Measurements from ENCODE around the gene HOXA13. TPM values are rescaled to one million over a fixed set of nuclear protein-coding genes. Genes with fewer than 3 reads are reported as not detected.

HOXA13 gene
- polyA plus RNA-seq, 4 donors = 0.01 TPM; not detected in 3

- no peaks in the 10 kb centered on the region for H3K36me3 ChIP-seq (ENCODE audit: control insufficient read depth in 3 of 3, insufficient read depth in 2 of 3, low read depth in 1 of 3, low read length in 3 of 3)
- DNase-seq (peak in 1 of 2 donors; percentile 49), FAIRE-seq (no peak)
- peaks cover 9 to 96% (median 80%) of the 10 kb centered on the region in 3 donors for H3K27me3 ChIP-seq (ENCODE audit: control insufficient read depth in 3 of 3, insufficient read depth in 3 of 3, low read length in 3 of 3)
- H3K27ac ChIP-seq (ENCODE audit: low read depth in 1 of 3, low read length in 2 of 3) = peak overlapping the region in 1 of 3 donors; percentile 22
- peaks cover 2 to 18% (median 4%) of the 10 kb centered on the region in 3 donors for H3K4me1 ChIP-seq (ENCODE audit: control insufficient read depth in 3 of 3, insufficient read depth in 2 of 3, low read depth in 1 of 3, low read length in 2 of 3)
- peaks cover 0 to 11% of the 10 kb centered on the region in 2 donors for H3K9me3 ChIP-seq (ENCODE audit: control insufficient read depth in 2 of 2, insufficient read depth in 1 of 2, low read depth in 1 of 2, low read length in 1 of 2)
- H3K4me3 ChIP-seq (ENCODE audit: low read depth in 1 of 3, low read length in 3 of 3) = peak overlapping the region; percentile 50 to 70 (median 54)
- WGBS, 3 donors = 2 to 5% (median 4%) methylated on average over 30 of the region's 30 CpGs
These were observed 16.1 kb downstream of the HOXA13 start for GRCh38 chr7:27183682-27184336.

DNA sequence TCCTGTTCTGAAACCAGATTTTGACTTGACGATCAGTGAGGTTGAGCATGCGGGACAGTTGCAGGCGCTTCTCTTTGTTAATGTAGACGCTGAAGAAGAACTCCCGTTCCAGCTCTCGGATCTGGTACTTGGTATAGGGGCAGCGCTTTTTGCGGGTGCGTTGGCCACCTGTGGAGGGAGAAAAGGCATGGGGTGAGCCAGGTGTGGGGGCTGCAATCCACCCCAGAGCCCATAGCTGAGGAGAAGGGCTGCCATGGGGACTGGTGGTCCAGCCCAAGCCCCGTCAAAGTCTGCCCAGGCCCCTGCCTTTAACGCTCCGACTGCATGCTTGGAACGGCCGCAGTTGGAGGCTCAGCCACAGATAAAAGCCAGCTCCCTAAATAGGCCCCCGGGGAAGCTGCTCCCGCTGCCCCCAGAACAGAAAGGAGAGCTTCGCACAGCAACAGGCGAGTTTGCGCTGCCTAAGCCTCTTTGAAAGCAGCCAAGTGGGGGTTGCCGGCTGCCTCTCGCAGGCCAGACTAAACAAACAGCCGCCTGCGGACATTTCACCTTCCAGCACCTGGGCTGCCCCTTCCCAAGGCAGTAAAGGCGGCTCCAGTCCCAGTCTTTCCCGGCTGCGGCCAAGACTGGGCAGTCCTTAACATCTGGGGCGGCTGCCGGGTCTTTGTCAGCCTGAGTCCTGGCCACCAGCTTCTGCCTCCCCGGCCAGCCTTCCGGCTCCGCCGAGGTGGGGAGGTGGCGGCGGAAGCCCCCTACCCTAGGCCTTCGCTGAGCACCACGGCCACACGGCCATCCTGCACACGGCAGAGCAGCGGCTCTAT is 16.8 kb downstream of the HOXA13 start:
- DNase-seq = no peak
- no peak for FAIRE-seq
- peaks cover 0 to 11% of the 10 kb centered on the region in 2 donors for H3K9me3 ChIP-seq (ENCODE audit: control insufficient read depth in 2 of 2, insufficient read depth in 1 of 2, low read depth in 1 of 2, low read length in 1 of 2)
- H3K4me3 ChIP-seq (ENCODE audit: low read depth in 1 of 3, low read length in 3 of 3) = peak overlapping the region in 2 of 3 donors; percentile 54 to 70
- H3K27me3 ChIP-seq (ENCODE audit: control insufficient read depth in 3 of 3, insufficient read depth in 3 of 3, low read length in 3 of 3) = peaks cover 9 to 96% (median 77%) of the 10 kb centered on the region in 3 donors
- H3K36me3 ChIP-seq (ENCODE audit: control insufficient read depth in 3 of 3, insufficient read depth in 2 of 3, low read depth in 1 of 3, low read length in 3 of 3) = no peaks in the 10 kb centered on the region
- 10 to 12% (median 11%) methylated on average over 38 to 39 of the region's 39 CpGs for WGBS, 3 donors
- H3K27ac ChIP-seq (ENCODE audit: low read depth in 1 of 3, low read length in 2 of 3) = no peak overlapping the region
- H3K4me1 ChIP-seq (ENCODE audit: control insufficient read depth in 3 of 3, insufficient read depth in 2 of 3, low read depth in 1 of 3, low read length in 2 of 3) = peaks cover 2 to 14% (median 4%) of the 10 kb centered on the region in 3 donors

- Histone ChIP-seq H3K36me3 (ENCODE audit: control insufficient read depth in 3 of 3, insufficient read depth in 2 of 3, low read depth in 1 of 3, low read length in 3 of 3) (no peaks in the 10 kb centered on the region), H3K4me3 (ENCODE audit: low read depth in 1 of 3, low read length in 3 of 3) (peak overlapping the region in 1 of 3 donors; percentile 54), H3K9me3 (ENCODE audit: control insufficient read depth in 2 of 2, insufficient read depth in 1 of 2, low read depth in 1 of 2, low read length in 1 of 2) (peaks cover 0 to 11% of the 10 kb centered on the region in 2 donors), H3K27ac (ENCODE audit: low read depth in 1 of 3, low read length in 2 of 3) (no peak overlapping the region), H3K27me3 (ENCODE audit: control insufficient read depth in 3 of 3, insufficient read depth in 3 of 3, low read length in 3 of 3) (peaks cover 9 to 96% (median 76%) of the 10 kb centered on the region in 3 donors), H3K4me1 (ENCODE audit: control insufficient read depth in 3 of 3, insufficient read depth in 2 of 3, low read depth in 1 of 3, low read length in 2 of 3) (peaks cover 2 to 12% (median 4%) of the 10 kb centered on the region in 3 donors)
- 24 to 45% (median 24%) methylated on average over 4 of the region's 4 CpGs for WGBS, 3 donors
- no peak for FAIRE-seq
- no peak for DNase-seq
These were observed 17.5 kb downstream of the HOXA13 start for GRCh38 chr7:27182285-27182841.

- FAIRE-seq (no peak), DNase-seq (no peak)
- 32 to 46% (median 39%) methylated on average over 4 of the region's 4 CpGs for WGBS, 3 donors
- Histone ChIP-seq H3K4me1 (ENCODE audit: control insufficient read depth in 3 of 3, insufficient read depth in 2 of 3, low read depth in 1 of 3, low read length in 2 of 3) (peaks cover 2 to 12% (median 4%) of the 10 kb centered on the region in 3 donors), H3K4me3 (ENCODE audit: low read depth in 1 of 3, low read length in 3 of 3) (no peak overlapping the region), H3K27me3 (ENCODE audit: control insufficient read depth in 3 of 3, insufficient read depth in 3 of 3, low read length in 3 of 3) (peaks cover 9 to 97% (median 77%) of the 10 kb centered on the region in 3 donors), H3K9me3 (ENCODE audit: control insufficient read depth in 2 of 2, insufficient read depth in 1 of 2, low read depth in 1 of 2, low read length in 1 of 2) (peaks cover 0 to 11% of the 10 kb centered on the region in 2 donors), H3K36me3 (ENCODE audit: control insufficient read depth in 3 of 3, insufficient read depth in 2 of 3, low read depth in 1 of 3, low read length in 3 of 3) (no peaks in the 10 kb centered on the region), H3K27ac (ENCODE audit: low read depth in 1 of 3, low read length in 2 of 3) (peak overlapping the region in 1 of 3 donors; percentile 32)
These were observed 18.1 kb downstream of the HOXA13 start for GRCh38 chr7:27181795-27182275.

DNA sequence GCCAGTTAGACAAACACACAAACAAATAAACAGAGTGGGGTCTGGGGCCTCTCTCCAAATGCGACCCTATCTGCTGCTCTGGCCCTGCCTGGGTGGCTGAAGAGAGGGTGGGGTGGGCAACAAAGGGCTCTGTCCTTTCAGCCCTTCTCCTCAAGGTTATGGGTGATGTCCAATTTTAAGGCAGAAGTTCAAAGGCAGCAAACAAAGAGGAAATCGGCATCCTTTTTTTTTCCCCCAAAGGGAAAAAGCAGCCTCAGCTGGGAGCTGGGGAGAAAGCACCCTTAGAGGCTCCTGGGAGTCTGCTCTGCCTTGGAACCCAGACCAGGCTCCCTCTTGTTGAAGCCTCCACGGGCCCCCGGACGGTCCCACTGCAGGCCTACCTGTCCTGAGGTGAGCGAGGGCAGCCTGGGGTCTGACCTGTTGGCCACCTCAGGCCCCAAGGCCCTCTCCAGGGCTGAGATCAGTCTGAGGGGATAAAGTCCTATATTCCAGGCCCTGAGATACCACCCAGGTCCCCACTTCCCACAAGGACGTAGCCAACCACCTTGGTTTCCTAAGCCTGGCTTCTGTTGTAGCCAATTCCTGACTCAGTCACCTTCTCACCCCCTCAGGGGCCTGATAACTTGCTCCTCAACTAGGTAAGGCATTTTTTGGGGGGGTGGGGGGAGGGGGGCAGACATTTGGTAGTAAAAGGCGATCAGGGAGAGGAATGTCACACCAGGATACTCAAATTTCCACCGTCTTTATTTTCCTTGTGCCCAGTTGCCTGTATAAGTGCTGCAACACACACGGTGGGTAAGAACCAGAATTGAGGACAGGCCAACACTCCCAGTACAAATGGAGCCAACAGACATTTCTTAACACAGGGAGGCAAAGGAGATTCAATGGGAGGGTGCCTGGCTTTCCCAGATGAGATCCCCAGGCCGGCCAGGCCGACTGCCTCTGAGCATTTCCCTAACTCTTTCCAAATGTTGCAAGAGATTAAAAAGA is 19.2 kb downstream of the HOXA13 start:
- 44 to 57% (median 54%) methylated on average over 12 of the region's 12 CpGs for WGBS, 3 donors
- H3K27me3 ChIP-seq (ENCODE audit: control insufficient read depth in 3 of 3, insufficient read depth in 3 of 3, low read length in 3 of 3) = peaks cover 9 to 98% (median 73%) of the 10 kb centered on the region in 3 donors
- peak overlapping the region in 1 of 3 donors; percentile 70 for H3K27ac ChIP-seq (ENCODE audit: low read depth in 1 of 3, low read length in 2 of 3)
- peaks cover 0 to 13% of the 10 kb centered on the region in 2 donors for H3K9me3 ChIP-seq (ENCODE audit: control insufficient read depth in 2 of 2, insufficient read depth in 1 of 2, low read depth in 1 of 2, low read length in 1 of 2)
- H3K36me3 ChIP-seq (ENCODE audit: control insufficient read depth in 3 of 3, insufficient read depth in 2 of 3, low read depth in 1 of 3, low read length in 3 of 3) = no peaks in the 10 kb centered on the region
- H3K4me3 ChIP-seq (ENCODE audit: low read depth in 1 of 3, low read length in 3 of 3) = no peak overlapping the region
- no peak for DNase-seq
- FAIRE-seq = no peak
- H3K4me1 ChIP-seq (ENCODE audit: control insufficient read depth in 3 of 3, insufficient read depth in 2 of 3, low read depth in 1 of 3, low read length in 2 of 3) = peaks cover 2 to 12% (median 4%) of the 10 kb centered on the region in 3 donors

- Histone ChIP-seq H3K27me3 (ENCODE audit: control insufficient read depth in 3 of 3, insufficient read depth in 3 of 3, low read length in 3 of 3) (peaks cover 7 to 98% (median 73%) of the 10 kb centered on the region in 3 donors), H3K36me3 (ENCODE audit: control insufficient read depth in 3 of 3, insufficient read depth in 2 of 3, low read depth in 1 of 3, low read length in 3 of 3) (no peaks in the 10 kb centered on the region), H3K27ac (ENCODE audit: low read depth in 1 of 3, low read length in 2 of 3) (peak overlapping the region in 1 of 3 donors; percentile 70), H3K4me1 (ENCODE audit: control insufficient read depth in 3 of 3, insufficient read depth in 2 of 3, low read depth in 1 of 3, low read length in 2 of 3) (peaks cover 2 to 12% (median 3%) of the 10 kb centered on the region in 3 donors), H3K4me3 (ENCODE audit: low read depth in 1 of 3, low read length in 3 of 3) (peak overlapping the region in 2 of 3 donors; percentile 24 to 48), H3K9me3 (ENCODE audit: control insufficient read depth in 2 of 2, insufficient read depth in 1 of 2, low read depth in 1 of 2, low read length in 1 of 2) (peaks cover 0 to 8% of the 10 kb centered on the region in 2 donors)
- FAIRE-seq = no peak
- 7 to 15% (median 9%) methylated on average over 56 of the region's 56 CpGs for WGBS, 3 donors
- peak; percentile 68 to 92 for DNase-seq
These were observed 20.1 kb downstream of the HOXA13 start for GRCh38 chr7:27179503-27180430.

DNA sequence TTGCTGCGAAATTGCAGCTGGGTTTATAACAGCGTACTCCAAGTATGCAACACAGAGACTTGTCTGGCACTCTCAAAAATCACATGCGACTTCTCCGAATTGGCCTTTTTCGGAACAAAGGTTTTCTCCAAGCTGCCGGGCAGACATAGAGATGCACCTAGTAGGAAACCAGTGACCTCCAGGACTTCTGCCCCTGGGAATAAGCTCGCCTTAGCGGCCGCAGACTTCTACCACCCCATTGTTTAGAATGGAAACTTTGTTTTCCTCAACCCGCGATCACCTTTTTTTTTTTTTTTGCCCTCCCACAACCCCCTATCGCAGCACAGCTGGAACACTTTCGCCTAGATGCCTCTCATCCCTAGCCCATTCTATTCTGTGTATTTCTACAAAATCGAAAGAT is 20.9 kb downstream of the HOXA13 start:
- H3K27ac ChIP-seq (ENCODE audit: low read depth in 1 of 3, low read length in 2 of 3) = peak overlapping the region in 1 of 3 donors; percentile 70
- peaks cover 0 to 18% (median 0%) of the 10 kb centered on the region in 3 donors for H3K4me1 ChIP-seq (ENCODE audit: control insufficient read depth in 3 of 3, insufficient read depth in 2 of 3, low read depth in 1 of 3, low read length in 2 of 3)
- WGBS, 3 donors = 28 to 43% (median 39%) methylated on average over 14 of the region's 14 CpGs
- peak overlapping the region in 2 of 3 donors; percentile 24 to 48 for H3K4me3 ChIP-seq (ENCODE audit: low read depth in 1 of 3, low read length in 3 of 3)
- no peak for FAIRE-seq
- peaks cover 0 to 8% of the 10 kb centered on the region in 2 donors for H3K9me3 ChIP-seq (ENCODE audit: control insufficient read depth in 2 of 2, insufficient read depth in 1 of 2, low read depth in 1 of 2, low read length in 1 of 2)
- no peak for DNase-seq
- H3K27me3 ChIP-seq (ENCODE audit: control insufficient read depth in 3 of 3, insufficient read depth in 3 of 3, low read length in 3 of 3) = peaks cover 10 to 99% (median 77%) of the 10 kb centered on the region in 3 donors
- H3K36me3 ChIP-seq (ENCODE audit: control insufficient read depth in 3 of 3, insufficient read depth in 2 of 3, low read depth in 1 of 3, low read length in 3 of 3) = no peaks in the 10 kb centered on the region
